AG04449 (cell line): ENCODE data around the gene PRKACB.

ENCODE experiments used
- CTCF ChIA-PET: fragments of 350-600 bp; formaldehyde crosslinking; extraction: SDS; loops from one replicate; lab custom pipeline; 2021; ENCODE audit warnings: antibody characterized with exemption; lab: Yijun Ruan, JAX
- POLR2A ChIA-PET: fragments of 400-600, 350-600 bp; formaldehyde crosslinking; extraction: SDS; loops from one replicate; lab custom pipeline; 2020; ENCODE audit warnings: antibody characterized with exemption, inconsistent platforms; lab: Yijun Ruan, JAX
- DNase-seq: peaks from one replicate; pipeline ENCODE4 v3.0.0-alpha.2; 2010; ENCODE audit warnings: low read depth, low spot score
- H3K4me3 ChIP-seq: 2 replicates; pipeline ENCODE4 v1.5.1; 2011; ENCODE audit warnings: low read depth, mild to moderate bottlenecking, control low read depth, low read length
- CTCF ChIP-seq: IDR thresholded peaks from one replicate; pipeline ENCODE4 v1.5.1; 2011; ENCODE audit warnings: mild to moderate bottlenecking, moderate library complexity, low read length, control low read depth, inconsistent platforms; ENCODE audit not compliant: insufficient read depth; ENCODE audit errors: missing control alignments

PRKACB gene

GRCh38 chr1:84107955-84108354 is 36.1 kb upstream of the PRKACB start:
- DNase-seq, result no peak
- POLR2A ChIA-PET, result no interaction called here
- H3K4me3 ChIP-seq, result no peak overlapping the region
- TF ChIP-seq CTCF, result no peak
- CTCF ChIA-PET, result interaction anchor here (1.0 to 1.3 kb wide), 2 partner anchors 16 to 176 kb away, joined by 3 read pairs; no protein-coding TSS in a partner anchor

- no peak for DNase-seq
- ChIA-PET CTCF (no interaction called here), POLR2A (no interaction called here)
- no peak overlapping the region for H3K4me3 ChIP-seq
- TF ChIP-seq CTCF, result no peak
Observed at GRCh38 chr1:84108900-84109578, 35.0 kb upstream of the PRKACB start.

GRCh38 chr1:84110629-84111028 is 33.4 kb upstream of the PRKACB start:
- no peak overlapping the region for H3K4me3 ChIP-seq
- TF ChIP-seq CTCF, result no peak
- ChIA-PET CTCF (no interaction called here), POLR2A (no interaction called here)
- DNase-seq, result no peak

- TF ChIP-seq CTCF, result no peak
- DNase-seq, result no peak
- no peak overlapping the region for H3K4me3 ChIP-seq
- ChIA-PET POLR2A (no interaction called here), CTCF (interaction anchor here (1.0 to 13.6 kb wide), 2 partner anchors 185 to 211 kb away, joined by 3 to 313 read pairs; no protein-coding TSS in a partner anchor)
Observed at GRCh38 chr1:84116558-84116957, 27.5 kb upstream of the PRKACB start.

- CTCF ChIA-PET, result interaction anchor here (1.0 to 13.6 kb wide), 3 partner anchors 13 to 212 kb away, joined by 3 to 313 read pairs (median 4); no protein-coding TSS in a partner anchor
- POLR2A ChIA-PET, result no interaction called here
- no peak overlapping the region for H3K4me3 ChIP-seq
- no peak for TF ChIP-seq CTCF
- no peak for DNase-seq
Observed at GRCh38 chr1:84117868-84118267, 26.2 kb upstream of the PRKACB start.

GRCh38 chr1:84121360-84121759 is 22.7 kb upstream of the PRKACB start:
- no peak for TF ChIP-seq CTCF
- H3K4me3 ChIP-seq, result no peak overlapping the region
- CTCF ChIA-PET, result interaction anchor here (1.4 to 13.6 kb wide), 8 partner anchors 11 to 313 kb away, joined by 4 to 313 read pairs (median 14); no protein-coding TSS in a partner anchor
- no peak for DNase-seq
- POLR2A ChIA-PET, result no interaction called here
